Body of pancreas (tissue), 4 donors: ENCODE results near the gene POLD2.

Source experiments
- CTCF ChIP-seq, 7 experiments: fragments of 450-650 bp in 4 of 7; fragments of 200-600 bp in 3 of 7; sonication (generic) in 3 of 7; IDR thresholded peaks; one replicate each; pipeline ENCODE4 v1.5.1; 2016 to 2019; ENCODE audit warnings: antibody characterized with exemption in 7 of 7
- POLR2A ChIP-seq, 3 donors: fragments of 450-650 bp; IDR thresholded peaks; one replicate each; pipeline ENCODE4 v1.6.1; 2016; ENCODE audit warnings: antibody characterized with exemption in 3 of 3, mild to moderate bottlenecking in 2 of 3

DNA sequence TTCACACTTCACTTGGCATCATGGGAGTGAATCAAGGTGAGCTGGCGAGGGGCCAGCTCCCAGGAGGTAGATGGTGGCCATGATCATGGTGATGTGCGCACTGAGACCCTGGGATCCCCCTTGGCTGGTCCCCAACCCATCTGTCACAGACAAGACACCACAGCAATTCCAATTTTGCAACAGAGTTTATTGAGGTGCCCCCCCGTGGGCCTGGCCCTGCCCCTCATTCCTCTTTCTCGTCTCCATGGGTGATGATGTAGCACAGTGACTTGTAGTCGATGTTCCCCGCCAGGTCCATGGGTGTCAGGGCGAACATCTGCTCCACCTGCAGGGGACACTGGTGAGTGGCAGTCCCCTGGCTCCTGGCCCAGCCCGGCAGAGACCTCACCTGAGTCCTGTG is 15.3 kb upstream of the POLD2 start:
- no peak for TF ChIP-seq CTCF (IDR thresholded peaks at IDR 0.05)
- TF ChIP-seq POLR2A (IDR thresholded peaks at IDR 0.05) = no peak
